ENCODE data around the gene TCF21.

The TCF21 gene

DNA sequence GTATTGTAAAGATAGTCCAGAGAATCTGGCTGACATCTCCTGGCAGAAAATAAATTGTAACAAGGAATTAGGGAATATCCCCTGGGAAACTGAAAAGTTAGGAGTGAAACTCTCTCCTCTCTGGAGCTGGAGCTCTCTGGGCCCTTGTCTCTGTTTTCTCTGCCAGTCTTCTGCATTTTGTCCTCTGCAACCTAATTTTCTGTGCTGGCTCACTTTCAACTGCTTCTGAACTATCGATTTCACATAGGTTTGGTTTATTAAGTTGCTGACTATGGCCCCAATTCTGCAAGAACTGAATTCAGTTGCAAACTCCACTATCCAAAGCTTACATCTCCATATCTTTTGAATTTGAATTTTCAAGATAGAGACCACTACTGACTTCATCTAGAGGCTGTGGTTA is 9.3 kb downstream of the TCF21 start:
- no peak for DNase-seq (ENCODE audit: low read depth)
- TF ChIP-seq, protein P1, sequence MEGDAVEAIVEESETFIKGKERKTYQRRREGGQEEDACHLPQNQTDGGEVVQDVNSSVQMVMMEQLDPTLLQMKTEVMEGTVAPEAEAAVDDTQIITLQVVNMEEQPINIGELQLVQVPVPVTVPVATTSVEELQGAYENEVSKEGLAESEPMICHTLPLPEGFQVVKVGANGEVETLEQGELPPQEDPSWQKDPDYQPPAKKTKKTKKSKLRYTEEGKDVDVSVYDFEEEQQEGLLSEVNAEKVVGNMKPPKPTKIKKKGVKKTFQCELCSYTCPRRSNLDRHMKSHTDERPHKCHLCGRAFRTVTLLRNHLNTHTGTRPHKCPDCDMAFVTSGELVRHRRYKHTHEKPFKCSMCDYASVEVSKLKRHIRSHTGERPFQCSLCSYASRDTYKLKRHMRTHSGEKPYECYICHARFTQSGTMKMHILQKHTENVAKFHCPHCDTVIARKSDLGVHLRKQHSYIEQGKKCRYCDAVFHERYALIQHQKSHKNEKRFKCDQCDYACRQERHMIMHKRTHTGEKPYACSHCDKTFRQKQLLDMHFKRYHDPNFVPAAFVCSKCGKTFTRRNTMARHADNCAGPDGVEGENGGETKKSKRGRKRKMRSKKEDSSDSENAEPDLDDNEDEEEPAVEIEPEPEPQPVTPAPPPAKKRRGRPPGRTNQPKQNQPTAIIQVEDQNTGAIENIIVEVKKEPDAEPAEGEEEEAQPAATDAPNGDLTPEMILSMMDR (IDR thresholded peaks at IDR 0.05; ENCODE audit: insufficient read depth, low read depth, low read length, missing control alignments), result no peak
- H3K4me3 ChIP-seq (ENCODE audit: low read depth, low read length), result no peak overlapping the region

DNA sequence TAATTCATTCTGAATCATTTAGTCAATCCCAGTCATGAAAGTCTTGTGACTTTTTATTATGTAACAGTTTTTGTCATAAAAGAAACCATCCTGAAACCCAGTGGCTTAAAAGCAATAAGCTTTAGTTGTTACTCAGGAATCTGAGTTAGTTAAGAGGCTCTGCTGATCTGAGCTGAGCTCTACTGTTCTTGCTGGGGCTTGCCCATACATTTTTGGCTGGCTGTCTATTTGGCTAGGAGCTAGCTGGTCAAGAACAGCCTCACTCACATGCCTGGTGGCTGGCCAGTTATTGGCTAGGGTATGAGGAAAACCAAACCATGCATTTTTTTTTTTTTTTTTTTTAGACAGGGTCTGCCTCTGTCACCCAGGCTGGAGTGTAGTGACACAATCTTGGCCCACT is 10.6 kb downstream of the TCF21 start:
- DNase-seq (ENCODE audit: low read depth), result no peak
- TF ChIP-seq, protein P1 (IDR thresholded peaks at IDR 0.05; ENCODE audit: insufficient read depth, low read depth, low read length, missing control alignments), result no peak
- H3K4me3 ChIP-seq (ENCODE audit: low read depth, low read length), result no peak overlapping the region

DNA sequence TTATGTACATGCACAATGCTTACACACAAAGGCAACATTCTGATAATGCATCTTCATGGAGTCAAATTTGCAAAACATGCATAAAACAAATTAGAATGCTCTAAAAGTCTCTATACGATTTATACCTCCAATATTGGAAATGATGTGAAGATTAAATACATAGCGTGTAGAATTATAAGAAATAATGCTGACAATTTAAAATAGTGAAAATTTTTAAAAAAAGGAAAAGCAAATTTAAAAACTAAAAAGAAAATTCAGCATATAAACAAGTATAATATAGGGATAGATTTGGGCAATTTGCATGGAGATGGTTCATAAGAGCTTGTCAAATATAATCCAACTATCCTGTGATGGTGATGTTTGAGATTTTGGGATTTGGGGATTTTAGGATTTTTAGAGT is 14.9 kb downstream of the TCF21 start:
- TF ChIP-seq, protein P1 (IDR thresholded peaks at IDR 0.05; ENCODE audit: insufficient read depth, low read depth, low read length, missing control alignments), result no peak
- H3K4me3 ChIP-seq (ENCODE audit: low read depth, low read length), result no peak overlapping the region
- no peak for DNase-seq (ENCODE audit: low read depth)

DNA sequence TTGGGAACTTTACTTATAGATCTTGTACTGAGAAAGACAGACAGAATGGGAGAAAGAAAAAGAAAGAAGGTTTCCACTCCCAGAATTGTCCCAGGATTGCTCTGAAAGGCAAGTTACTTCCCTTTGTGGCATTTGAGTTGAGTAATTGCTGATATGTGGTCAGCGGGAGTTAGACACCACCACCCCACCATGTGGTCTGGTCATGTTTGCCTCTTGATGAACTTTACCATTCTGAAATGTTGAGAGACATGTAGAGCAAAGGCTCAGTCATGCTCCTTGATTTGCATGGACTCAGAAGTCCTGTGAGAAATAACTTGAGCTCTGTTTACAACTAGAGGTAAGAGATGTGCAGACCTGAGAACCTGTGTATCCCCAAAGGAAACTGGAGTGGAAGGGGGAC is 17.1 kb downstream of the TCF21 start:
- TF ChIP-seq, protein P1 (IDR thresholded peaks at IDR 0.05; ENCODE audit: insufficient read depth, low read depth, low read length, missing control alignments), result no peak
- H3K4me3 ChIP-seq (ENCODE audit: low read depth, low read length), result no peak overlapping the region
- no peak for DNase-seq (ENCODE audit: low read depth)

DNA sequence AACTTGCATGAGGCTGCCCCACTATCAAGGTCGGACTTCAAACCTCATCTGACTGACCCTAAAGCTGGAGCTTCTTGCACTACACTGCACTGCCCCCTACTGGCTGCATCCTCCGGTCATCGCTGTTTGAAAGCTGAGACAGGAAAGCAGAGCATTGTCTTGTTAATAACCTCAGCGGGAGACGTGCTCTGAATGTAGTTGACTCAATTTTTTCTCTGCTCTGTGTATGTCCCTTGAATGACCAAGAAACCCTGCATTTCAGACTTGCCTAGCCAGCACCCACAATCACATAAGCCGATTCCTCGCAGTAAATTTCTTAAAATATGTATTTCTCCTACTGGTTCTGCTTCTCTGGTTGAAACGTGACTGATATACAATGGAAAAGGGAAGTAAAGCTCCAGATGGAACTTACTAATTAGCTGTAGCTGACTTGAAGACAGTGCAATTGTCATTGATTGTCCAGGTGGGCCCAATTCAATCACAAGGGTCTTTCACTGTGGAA is 27.8 kb downstream of the TCF21 start:
- no peak overlapping the region for H3K4me3 ChIP-seq (ENCODE audit: low read depth, low read length)
- DNase-seq (ENCODE audit: low read depth), result peak; percentile 86
- TF ChIP-seq, protein P1 (IDR thresholded peaks at IDR 0.05; ENCODE audit: insufficient read depth, low read depth, low read length, missing control alignments), result peak; percentile 93

DNA sequence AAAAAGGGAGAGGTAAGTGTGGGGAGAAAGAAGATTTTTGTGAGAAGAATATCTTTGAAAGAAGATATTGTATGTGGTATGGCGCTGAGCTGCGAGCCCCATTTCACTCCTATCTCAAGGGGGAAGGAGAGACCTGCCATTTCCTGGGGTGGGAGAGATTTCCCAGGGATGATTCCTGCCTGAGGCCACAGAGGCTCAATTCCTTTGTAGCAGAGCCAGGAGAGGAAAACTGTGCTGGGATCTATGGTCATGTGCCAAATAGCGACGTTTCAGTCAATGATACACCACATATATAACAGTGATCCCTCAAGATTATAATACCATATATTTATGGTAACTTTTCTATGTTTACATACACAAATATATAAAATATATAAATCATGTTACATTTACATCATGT is 28.9 kb downstream of the TCF21 start:
- DNase-seq (ENCODE audit: low read depth), result no peak
- TF ChIP-seq, protein P1 (IDR thresholded peaks at IDR 0.05; ENCODE audit: insufficient read depth, low read depth, low read length, missing control alignments), result no peak
- H3K4me3 ChIP-seq (ENCODE audit: low read depth, low read length), result no peak overlapping the region

DNA sequence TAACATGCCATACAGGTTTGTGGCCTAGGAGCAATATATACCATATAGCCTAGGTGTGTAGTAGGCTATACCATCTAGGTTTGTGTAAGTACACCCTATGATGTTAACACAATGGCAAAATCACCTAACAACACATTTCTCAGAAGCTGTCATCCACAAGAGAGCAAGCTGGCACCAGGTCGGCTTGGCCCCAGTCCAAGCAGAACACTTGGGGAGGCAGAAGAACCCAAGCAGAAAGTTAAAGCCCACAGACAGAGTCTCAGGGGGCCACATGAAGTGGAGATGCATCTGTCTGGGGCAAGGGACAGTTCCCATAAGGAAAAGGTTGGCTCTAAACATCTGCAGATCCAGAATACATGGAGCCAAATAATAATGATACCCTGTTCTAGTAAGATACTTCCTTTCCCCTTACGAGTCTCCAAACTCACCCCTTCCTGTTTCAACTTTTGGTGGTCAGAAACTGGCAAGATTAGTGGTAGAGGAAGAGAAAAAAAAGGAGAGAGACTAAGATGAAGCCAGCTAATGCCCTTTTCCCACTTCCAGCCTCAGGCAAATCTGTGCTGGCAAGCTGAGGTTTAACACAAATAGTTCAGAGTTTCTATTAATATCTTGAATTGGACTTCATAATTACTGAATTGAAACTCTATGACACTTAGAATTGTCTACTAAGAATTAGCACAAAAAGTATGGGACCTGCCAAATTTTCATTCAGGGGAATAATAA is 29.5 kb downstream of the TCF21 start:
- H3K4me3 ChIP-seq (ENCODE audit: low read depth, low read length), result no peak overlapping the region
- no peak for DNase-seq (ENCODE audit: low read depth)
- TF ChIP-seq, protein P1 (IDR thresholded peaks at IDR 0.05; ENCODE audit: insufficient read depth, low read depth, low read length, missing control alignments), result no peak
